Thyroid gland (tissue), 4 donors: ENCODE data around the gene MRTFB. TPM values are rescaled to one million over a fixed set of nuclear protein-coding genes. Genes with fewer than 3 reads are reported as not detected.
A peak's percentile ranks its signal among the peaks of the same experiment; 100 is the strongest.

Experiments
- DNase-seq, 2 donors: peaks; one replicate each; pipeline ENCODE4 v3.0.0-alpha.2; 2019
- H3K27ac ChIP-seq, 3 donors: fragments of 200-600 bp; sonication (generic); 1 replicate in 2 of 3; 2 replicates in 1 of 3; pipeline ENCODE4 v1.5.1; 2016 to 2019; ENCODE audit warnings: mild to moderate bottlenecking in 1 of 3, moderate library complexity in 1 of 3
- H3K27me3 ChIP-seq: fragments of 200-600 bp; sonication (generic); one replicate; pipeline ENCODE4 v1.5.1; 2019
- H3K36me3 ChIP-seq, 2 donors: fragments of 200-600 bp; sonication (generic); one replicate each; pipeline ENCODE4 v1.5.1; 2016 to 2019
- H3K4me1 ChIP-seq, 2 donors: fragments of 200-600 bp; sonication (generic); one replicate each; pipeline ENCODE4 v1.5.1; 2017 to 2019
- H3K4me3 ChIP-seq, 3 donors: fragments of 200-600 bp; sonication (generic); replicated peaks in 1 of 3; 1 replicate in 2 of 3; 2 replicates in 1 of 3; pipeline ENCODE4 v1.5.1; 2016; ENCODE audit warnings: mild to moderate bottlenecking in 1 of 3
- H3K9me3 ChIP-seq: fragments of 200-600 bp; sonication (generic); one replicate; pipeline ENCODE4 v1.5.1; 2017
- POLR2A ChIP-seq, 2 donors: fragments of 450-650 bp; IDR thresholded peaks; one replicate each; pipeline ENCODE4 v1.6.1; 2017; ENCODE audit warnings: antibody characterized with exemption in 2 of 2, mild to moderate bottlenecking in 2 of 2, moderate library complexity in 1 of 2
- WGBS, 2 donors: methylation state at CpG; one replicate each; pipeline ENCODE4 v1.1.5; 2017; 5-methylcytosine and 5-hydroxymethylcytosine counted together
- intact Hi-C: fragments of 100-400 bp; cut with DNase I; formaldehyde crosslinking; loops from one replicate; pipeline ENCODE4 v1.15.1; 2023
- total RNA-seq, 4 donors: library from RNA; depleted of rRNA; stranded (reverse); fragments of >200 nt; gene quantifications; one replicate each; pipeline ENCODE4 v1.2.3, GENCODE V29; 2016
- TF ChIP-seq, protein P1 (sequence below), 6 experiments: fragments of 200-600 bp in 3 of 6; fragments of 450-650 bp in 3 of 6; sonication (generic) in 3 of 6; IDR thresholded peaks; one replicate each; pipeline ENCODE4 v1.5.1; 2016 to 2019; ENCODE audit warnings: antibody characterized with exemption in 6 of 6, mild to moderate bottlenecking in 2 of 6, inconsistent platforms in 1 of 6, moderate library complexity in 1 of 6

The MRTFB gene
- total RNA-seq, 4 donors from 2014 or later = 51.2 to 131 (median 74.0) TPM

DNA sequence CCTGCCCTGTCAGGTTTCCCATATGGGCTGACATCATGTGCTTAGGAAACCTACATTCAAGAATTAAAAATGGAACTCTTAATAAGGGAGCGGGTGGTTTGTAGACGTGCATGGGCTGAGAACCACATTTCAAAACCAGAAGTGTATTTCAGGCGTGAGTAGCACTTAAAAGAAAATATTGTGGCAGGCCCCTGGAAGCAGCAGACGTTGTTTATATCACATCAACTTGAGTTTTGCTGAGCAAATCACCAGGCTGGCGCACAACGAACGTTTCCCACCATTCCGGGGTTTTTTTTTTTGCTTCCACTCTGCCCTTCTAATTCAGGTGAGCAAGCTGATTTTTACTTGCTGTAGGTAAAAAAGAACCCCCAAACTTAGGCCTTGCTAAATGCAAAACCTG is 220.2 kb downstream of the MRTFB start:
- Histone ChIP-seq H3K9me3 (no peaks in the 10 kb centered on the region), H3K27ac (no peak overlapping the region), H3K4me1 (no peaks in the 10 kb centered on the region), H3K27me3 (no peaks in the 10 kb centered on the region), H3K36me3 (no peaks in the 10 kb centered on the region), H3K4me3 (no peak overlapping the region)
- no peak for DNase-seq
- TF ChIP-seq POLR2A (IDR thresholded peaks at IDR 0.05) = no peak
- TF ChIP-seq, protein P1, sequence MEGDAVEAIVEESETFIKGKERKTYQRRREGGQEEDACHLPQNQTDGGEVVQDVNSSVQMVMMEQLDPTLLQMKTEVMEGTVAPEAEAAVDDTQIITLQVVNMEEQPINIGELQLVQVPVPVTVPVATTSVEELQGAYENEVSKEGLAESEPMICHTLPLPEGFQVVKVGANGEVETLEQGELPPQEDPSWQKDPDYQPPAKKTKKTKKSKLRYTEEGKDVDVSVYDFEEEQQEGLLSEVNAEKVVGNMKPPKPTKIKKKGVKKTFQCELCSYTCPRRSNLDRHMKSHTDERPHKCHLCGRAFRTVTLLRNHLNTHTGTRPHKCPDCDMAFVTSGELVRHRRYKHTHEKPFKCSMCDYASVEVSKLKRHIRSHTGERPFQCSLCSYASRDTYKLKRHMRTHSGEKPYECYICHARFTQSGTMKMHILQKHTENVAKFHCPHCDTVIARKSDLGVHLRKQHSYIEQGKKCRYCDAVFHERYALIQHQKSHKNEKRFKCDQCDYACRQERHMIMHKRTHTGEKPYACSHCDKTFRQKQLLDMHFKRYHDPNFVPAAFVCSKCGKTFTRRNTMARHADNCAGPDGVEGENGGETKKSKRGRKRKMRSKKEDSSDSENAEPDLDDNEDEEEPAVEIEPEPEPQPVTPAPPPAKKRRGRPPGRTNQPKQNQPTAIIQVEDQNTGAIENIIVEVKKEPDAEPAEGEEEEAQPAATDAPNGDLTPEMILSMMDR (IDR thresholded peaks at IDR 0.05) = no peak
- intact Hi-C loops = no loop called here
- 70 to 72% methylated on average over 8 of the region's 8 CpGs for WGBS, 2 donors

DNA sequence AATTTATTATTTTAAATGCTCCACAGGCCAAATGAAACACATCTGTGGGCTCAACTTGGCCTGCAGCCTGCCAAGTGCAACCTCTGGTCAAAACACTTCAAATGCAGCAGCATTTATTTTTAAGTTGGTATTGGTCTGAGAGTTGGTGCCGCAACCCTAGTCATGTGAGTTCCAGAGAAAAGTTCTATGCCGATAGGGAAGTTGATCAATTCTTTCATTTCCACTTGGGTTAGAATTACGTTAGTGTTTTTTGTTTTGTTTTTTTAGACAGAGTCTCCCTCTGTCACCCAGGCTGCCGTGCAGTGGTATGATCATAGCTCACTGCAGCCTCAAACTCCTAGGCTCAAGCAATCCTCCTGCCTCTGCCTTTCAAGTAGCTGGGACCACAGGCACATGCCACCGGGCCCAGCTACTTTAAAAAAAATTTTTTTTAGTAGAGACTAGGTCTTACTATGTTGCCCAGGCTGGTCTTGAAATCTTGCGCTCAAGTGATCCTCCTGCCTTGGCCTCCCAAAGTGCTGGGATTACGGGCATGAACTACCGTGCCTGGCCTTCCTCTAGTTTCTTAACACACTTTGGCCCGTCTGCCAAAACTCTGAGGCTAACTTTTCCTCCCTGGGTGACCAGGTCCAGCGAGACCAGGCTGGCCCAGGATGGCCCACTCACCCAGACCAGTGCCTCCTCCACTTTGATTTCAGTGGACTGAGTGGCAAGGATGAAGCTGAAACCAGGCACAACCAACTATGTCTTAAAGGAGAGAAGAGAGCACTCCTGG is 221.1 kb downstream of the MRTFB start:
- H3K27ac ChIP-seq = no peak overlapping the region
- no peaks in the 10 kb centered on the region for H3K4me1 ChIP-seq
- H3K27me3 ChIP-seq = no peaks in the 10 kb centered on the region
- H3K4me3 ChIP-seq = no peak overlapping the region
- no peaks in the 10 kb centered on the region for H3K36me3 ChIP-seq
- WGBS, 2 donors = 73 to 78% methylated on average over 10 of the region's 10 CpGs
- intact Hi-C loops = no loop called here
- H3K9me3 ChIP-seq = no peaks in the 10 kb centered on the region
- TF ChIP-seq, protein P1 (IDR thresholded peaks at IDR 0.05) = no peak
- TF ChIP-seq POLR2A (IDR thresholded peaks at IDR 0.05) = no peak
- no peak for DNase-seq

DNA sequence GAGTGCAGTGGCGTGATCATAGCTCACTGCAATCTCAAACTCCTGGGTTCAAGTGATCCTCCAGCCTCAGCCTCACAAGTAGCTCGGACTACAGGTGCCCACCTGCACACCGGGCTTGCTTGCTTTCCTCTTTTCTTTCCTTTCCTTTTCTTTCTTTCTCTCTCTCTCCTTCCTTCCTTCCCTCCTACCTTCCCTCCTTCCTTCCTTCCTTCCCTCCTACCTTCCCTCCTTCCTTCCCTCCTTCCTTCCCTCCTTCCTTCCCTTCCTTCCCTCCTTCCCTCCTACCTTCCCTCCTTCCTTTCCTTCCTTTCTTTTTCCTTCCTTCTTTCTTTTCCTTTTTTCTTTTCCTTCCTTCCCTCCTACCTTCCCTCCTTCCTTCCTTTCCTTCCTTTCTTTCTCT is 225.5 kb downstream of the MRTFB start:
- H3K36me3 ChIP-seq = no peaks in the 10 kb centered on the region
- peaks cover 7 to 8% of the 10 kb centered on the region in 2 donors for H3K4me1 ChIP-seq
- no peaks in the 10 kb centered on the region for H3K9me3 ChIP-seq
- no peak overlapping the region for H3K4me3 ChIP-seq
- H3K27ac ChIP-seq = no peak overlapping the region
- H3K27me3 ChIP-seq = no peaks in the 10 kb centered on the region
- TF ChIP-seq, protein P1 (IDR thresholded peaks at IDR 0.05) = no peak
- no peak for TF ChIP-seq POLR2A (IDR thresholded peaks at IDR 0.05)
- no peak for DNase-seq
- intact Hi-C loops = no loop called here
- WGBS, 2 donors = 96 to 98% methylated on average over 3 of the region's 3 CpGs

DNA sequence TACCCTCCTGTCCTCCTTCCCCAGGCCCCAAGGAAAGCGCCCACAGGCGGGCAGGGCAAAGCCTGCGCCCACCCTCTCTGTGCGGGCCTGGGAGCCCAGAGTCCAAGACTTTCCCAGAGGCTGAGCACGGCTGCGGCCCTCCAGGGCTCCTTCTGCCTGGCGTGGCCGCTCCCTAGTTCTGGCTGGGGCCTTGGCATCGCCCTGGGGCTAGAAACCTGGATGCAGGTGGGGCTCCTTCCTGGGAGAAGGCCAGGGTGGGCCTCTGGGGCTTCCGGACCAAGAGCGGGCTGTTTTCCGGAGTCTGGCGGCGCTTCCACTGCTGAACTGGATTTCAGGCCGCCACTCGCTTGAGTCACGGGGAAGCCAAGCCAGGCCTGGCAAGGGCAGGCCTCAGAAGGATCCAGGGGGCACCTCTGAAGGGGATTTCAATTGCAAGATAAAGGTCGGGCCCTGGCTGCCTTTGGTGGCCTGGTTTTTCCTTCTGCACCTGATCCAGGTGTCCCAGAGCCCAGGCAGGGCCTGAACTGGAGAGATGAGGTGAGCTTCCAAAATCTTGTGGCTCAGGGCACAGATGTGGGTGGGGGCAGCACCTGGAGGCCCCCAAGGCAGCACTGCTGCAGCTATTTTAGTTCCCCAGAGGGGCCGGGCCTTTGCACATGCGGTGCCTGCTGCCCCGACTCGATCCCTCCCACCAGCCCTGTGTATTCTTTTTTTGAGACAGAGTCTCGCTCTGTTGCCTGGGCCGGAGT is 227.4 kb downstream of the MRTFB start:
- no peaks in the 10 kb centered on the region for H3K36me3 ChIP-seq
- no peaks in the 10 kb centered on the region for H3K27me3 ChIP-seq
- no peaks in the 10 kb centered on the region for H3K9me3 ChIP-seq
- H3K27ac ChIP-seq = no peak overlapping the region
- 91 to 93% methylated on average over 18 to 21 of the region's 24 CpGs for WGBS, 2 donors
- H3K4me1 ChIP-seq = peaks cover 7 to 11% of the 10 kb centered on the region in 2 donors
- TF ChIP-seq POLR2A (IDR thresholded peaks at IDR 0.05) = no peak
- TF ChIP-seq, protein P1 (IDR thresholded peaks at IDR 0.05) = no peak
- DNase-seq = no peak
- intact Hi-C loops = no loop called here
- no peak overlapping the region for H3K4me3 ChIP-seq

DNA sequence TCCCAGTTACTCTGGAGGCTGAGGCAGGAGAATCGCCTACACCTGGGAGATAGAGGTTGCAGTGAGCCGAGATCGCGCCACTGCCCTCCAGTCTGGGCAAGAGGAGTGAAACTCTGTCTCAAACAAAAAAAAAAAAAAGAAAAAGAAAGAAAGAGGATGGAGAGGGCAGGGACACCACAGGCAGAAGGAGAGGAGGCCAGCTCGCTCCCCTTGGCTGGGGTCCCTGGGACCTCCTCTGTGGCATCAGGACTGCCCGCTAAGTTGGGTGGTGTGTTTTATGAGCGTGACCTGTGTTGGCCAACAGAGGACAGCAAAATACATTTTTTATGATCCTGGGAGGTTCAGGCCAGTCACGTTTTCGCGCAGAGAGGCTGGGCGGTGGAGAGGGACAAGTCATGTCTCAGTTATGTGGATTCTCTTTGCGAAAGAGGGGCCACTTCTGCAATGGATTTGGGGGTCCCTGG is 229.6 kb downstream of the MRTFB start:
- 34 to 43% methylated on average over 12 of the region's 12 CpGs for WGBS, 2 donors
- Histone ChIP-seq H3K27me3 (no peaks in the 10 kb centered on the region), H3K9me3 (no peaks in the 10 kb centered on the region), H3K36me3 (no peaks in the 10 kb centered on the region), H3K4me1 (peaks cover 10 to 11% of the 10 kb centered on the region in 2 donors), H3K27ac (peak overlapping the region in 2 of 3 donors; percentile 14 to 51), H3K4me3 (peak overlapping the region in 1 of 3 donors; percentile 82)
- DNase-seq = peak; percentile 77 to 81
- intact Hi-C loops = loop anchor here (5.0 kb wide), 1 partner anchor 227 kb away; no protein-coding TSS in a partner anchor
- TF ChIP-seq POLR2A (IDR thresholded peaks at IDR 0.05) = no peak
- TF ChIP-seq, protein P1 (IDR thresholded peaks at IDR 0.05) = peak in 5 of 6 experiments; percentile 33 to 80 (median 72)
